Measurements from ENCODE around the gene PARP9.

PARP9 gene

GRCh38 chr3:122606330-122606729 is 42.2 kb upstream of the PARP9 start:
- Histone ChIP-seq H3K4me1 (no peaks in the 10 kb centered on the region), H3K27ac (no peak overlapping the region), H3K27me3 (ENCODE audit: control insufficient read depth, insufficient read depth, low read length) (no peaks in the 10 kb centered on the region), H3K36me3 (ENCODE audit: control insufficient read depth, insufficient read depth, low read length) (no peaks in the 10 kb centered on the region), H3K9me3 (ENCODE audit: control insufficient read depth, low read length) (no peaks in the 10 kb centered on the region), H3K79me2 (no peaks in the 10 kb centered on the region), H3K4me3 (ENCODE audit: low read depth, low read length) (no peak overlapping the region), H3K9ac (no peak overlapping the region), H2AFZ (peak overlapping the region; percentile 63), H3K4me2 (ENCODE audit: low read length) (no peak overlapping the region)
- TF ChIP-seq, protein P1, sequence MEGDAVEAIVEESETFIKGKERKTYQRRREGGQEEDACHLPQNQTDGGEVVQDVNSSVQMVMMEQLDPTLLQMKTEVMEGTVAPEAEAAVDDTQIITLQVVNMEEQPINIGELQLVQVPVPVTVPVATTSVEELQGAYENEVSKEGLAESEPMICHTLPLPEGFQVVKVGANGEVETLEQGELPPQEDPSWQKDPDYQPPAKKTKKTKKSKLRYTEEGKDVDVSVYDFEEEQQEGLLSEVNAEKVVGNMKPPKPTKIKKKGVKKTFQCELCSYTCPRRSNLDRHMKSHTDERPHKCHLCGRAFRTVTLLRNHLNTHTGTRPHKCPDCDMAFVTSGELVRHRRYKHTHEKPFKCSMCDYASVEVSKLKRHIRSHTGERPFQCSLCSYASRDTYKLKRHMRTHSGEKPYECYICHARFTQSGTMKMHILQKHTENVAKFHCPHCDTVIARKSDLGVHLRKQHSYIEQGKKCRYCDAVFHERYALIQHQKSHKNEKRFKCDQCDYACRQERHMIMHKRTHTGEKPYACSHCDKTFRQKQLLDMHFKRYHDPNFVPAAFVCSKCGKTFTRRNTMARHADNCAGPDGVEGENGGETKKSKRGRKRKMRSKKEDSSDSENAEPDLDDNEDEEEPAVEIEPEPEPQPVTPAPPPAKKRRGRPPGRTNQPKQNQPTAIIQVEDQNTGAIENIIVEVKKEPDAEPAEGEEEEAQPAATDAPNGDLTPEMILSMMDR (IDR thresholded peaks at IDR 0.05): no peak

GRCh38 chr3:122603056-122603455 is 39.0 kb upstream of the PARP9 start:
- H3K79me2 ChIP-seq: no peaks in the 10 kb centered on the region

DNA sequence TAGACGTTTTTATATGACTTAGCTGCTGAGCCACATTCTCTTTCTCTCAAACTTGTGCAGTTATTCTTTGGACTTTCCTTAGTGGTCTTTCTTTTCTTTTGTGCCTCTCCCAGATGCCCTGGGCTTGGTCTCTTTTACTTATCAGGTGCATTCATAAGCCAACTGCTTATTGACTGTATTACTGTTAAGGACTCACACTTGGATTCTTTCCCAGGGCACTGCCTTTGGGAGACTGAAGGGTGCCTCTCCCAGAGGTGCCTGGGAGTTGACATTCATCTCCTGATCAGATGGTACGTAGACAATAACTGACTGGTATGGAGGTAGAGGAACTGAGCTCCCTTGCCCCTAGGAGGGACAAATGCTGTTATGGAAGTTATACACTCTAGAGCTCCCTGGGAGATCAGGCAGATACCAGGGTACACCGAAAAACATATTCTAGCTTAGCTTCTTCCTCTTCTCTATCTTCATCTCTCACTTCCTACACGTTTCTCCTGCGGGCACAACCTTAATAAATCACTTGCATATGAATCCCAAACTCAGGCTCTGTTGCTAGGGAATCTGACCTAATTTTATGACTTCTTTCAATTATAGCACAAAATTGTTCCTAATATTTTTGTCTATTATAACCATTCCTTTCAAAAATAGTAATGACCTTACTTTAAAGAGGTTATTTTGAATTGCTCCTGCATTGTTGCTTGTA is 38.1 kb upstream of the PARP9 start:
- Histone ChIP-seq H3K27ac (no peak overlapping the region), H2AFZ (no peak overlapping the region), H3K27me3 (ENCODE audit: control insufficient read depth, insufficient read depth, low read length) (no peaks in the 10 kb centered on the region), H3K4me1 (no peaks in the 10 kb centered on the region), H3K36me3 (ENCODE audit: control insufficient read depth, insufficient read depth, low read length) (no peaks in the 10 kb centered on the region), H3K9me3 (ENCODE audit: control insufficient read depth, low read length) (no peaks in the 10 kb centered on the region), H3K79me2 (no peaks in the 10 kb centered on the region), H3K4me2 (ENCODE audit: low read length) (no peak overlapping the region), H3K4me3 (ENCODE audit: low read depth, low read length) (no peak overlapping the region), H3K9ac (no peak overlapping the region)
- TF ChIP-seq, protein P1 (IDR thresholded peaks at IDR 0.05): no peak

More at GRCh38 chr3:122603056-122603455, 39.0 kb upstream of the PARP9 start:
- H3K4me3 ChIP-seq (ENCODE audit: low read depth, low read length): no peak overlapping the region
- H3K27ac ChIP-seq: no peak overlapping the region
- H3K9ac ChIP-seq: no peak overlapping the region
- TF ChIP-seq, protein P1 (IDR thresholded peaks at IDR 0.05): no peak
- no peaks in the 10 kb centered on the region for H3K36me3 ChIP-seq (ENCODE audit: control insufficient read depth, insufficient read depth, low read length)
- no peak overlapping the region for H2AFZ ChIP-seq
- no peaks in the 10 kb centered on the region for H3K9me3 ChIP-seq (ENCODE audit: control insufficient read depth, low read length)
- H3K4me1 ChIP-seq: no peaks in the 10 kb centered on the region
- no peaks in the 10 kb centered on the region for H3K27me3 ChIP-seq (ENCODE audit: control insufficient read depth, insufficient read depth, low read length)
- H3K4me2 ChIP-seq (ENCODE audit: low read length): no peak overlapping the region

GRCh38 chr3:122598556-122598955 is 34.5 kb upstream of the PARP9 start:
- TF ChIP-seq, protein P1 (IDR thresholded peaks at IDR 0.05): no peak
- Histone ChIP-seq H3K4me2 (ENCODE audit: low read length) (no peak overlapping the region), H2AFZ (no peak overlapping the region), H3K27ac (no peak overlapping the region), H3K9me3 (ENCODE audit: control insufficient read depth, low read length) (no peaks in the 10 kb centered on the region), H3K4me3 (ENCODE audit: low read depth, low read length) (no peak overlapping the region), H3K36me3 (ENCODE audit: control insufficient read depth, insufficient read depth, low read length) (no peaks in the 10 kb centered on the region), H3K27me3 (ENCODE audit: control insufficient read depth, insufficient read depth, low read length) (no peaks in the 10 kb centered on the region), H3K9ac (no peak overlapping the region), H3K79me2 (no peaks in the 10 kb centered on the region), H3K4me1 (no peaks in the 10 kb centered on the region)

DNA sequence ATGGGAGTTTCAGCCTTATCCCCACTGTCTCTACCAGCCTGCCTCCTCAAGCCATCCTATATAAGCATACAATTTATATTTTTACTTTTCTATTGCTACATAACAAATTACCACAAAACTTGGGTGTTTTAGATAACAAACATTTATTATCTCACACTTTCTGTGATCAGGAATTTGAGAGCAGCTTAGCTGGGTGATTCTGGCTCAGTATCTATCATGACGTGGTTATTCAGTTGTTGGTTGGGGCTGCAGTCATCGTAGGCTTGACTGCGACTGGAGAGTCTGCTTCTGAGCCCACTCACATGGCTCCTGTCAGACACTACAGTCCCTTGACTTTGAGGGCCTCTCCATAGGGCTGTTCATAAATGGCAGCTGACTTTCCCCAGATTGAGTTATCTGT is 34.1 kb upstream of the PARP9 start:
- H3K9me3 ChIP-seq (ENCODE audit: control insufficient read depth, low read length): no peaks in the 10 kb centered on the region
- no peaks in the 10 kb centered on the region for H3K79me2 ChIP-seq
- TF ChIP-seq, protein P1 (IDR thresholded peaks at IDR 0.05): no peak
- H2AFZ ChIP-seq: no peak overlapping the region
- H3K27me3 ChIP-seq (ENCODE audit: control insufficient read depth, insufficient read depth, low read length): no peaks in the 10 kb centered on the region
- no peak overlapping the region for H3K9ac ChIP-seq
- H3K4me1 ChIP-seq: no peaks in the 10 kb centered on the region
- no peak overlapping the region for H3K27ac ChIP-seq
- no peaks in the 10 kb centered on the region for H3K36me3 ChIP-seq (ENCODE audit: control insufficient read depth, insufficient read depth, low read length)
- H3K4me2 ChIP-seq (ENCODE audit: low read length): no peak overlapping the region
- no peak overlapping the region for H3K4me3 ChIP-seq (ENCODE audit: low read depth, low read length)

Measured in parathyroid adenoma (tissue), 2 donors.